K562 (cell line): Measurements from ENCODE around the gene YPEL3. TPM values are rescaled to one million over a fixed set of nuclear protein-coding genes. Genes with fewer than 3 reads are reported as not detected.

Experiments
- CXXC5 ChIP-seq: fragments of 250-450 bp; sonication (Bioruptor Pico); IDR thresholded peaks from 2 replicates; pipeline ENCODE4 v1.8.0; 2022; ENCODE audit warnings: inconsistent platforms, mild to moderate bottlenecking, moderate library complexity
- DNMT1 ChIP-seq: fragments of 450-650 bp; IDR thresholded peaks from 2 replicates; pipeline ENCODE4 v1.6.1; 2016; ENCODE audit warnings: antibody characterized with exemption, mild to moderate bottlenecking
- HDAC1 ChIP-seq, 2 experiments: fragments of 450-650 bp; IDR thresholded peaks; 2 replicates each; pipeline ENCODE4 v1.6.1; 2016 to 2017; ENCODE audit warnings: inconsistent platforms in 1 of 2, mild to moderate bottlenecking in 1 of 2, moderate library complexity in 1 of 2
- KLF13 ChIP-seq: fragments of 450-650 bp; IDR thresholded peaks from 2 replicates; pipeline ENCODE4 v1.6.1; 2016; ENCODE audit warnings: missing genetic modification characterization, low read depth, mild to moderate bottlenecking, missing compliant biosample characterization, moderate library complexity, borderline replicate concordance
- MBD1 ChIP-seq: fragments of 250-450 bp; sonication (Bioruptor Pico); IDR thresholded peaks from 2 replicates; pipeline ENCODE4 v1.8.0; 2022; ENCODE audit warnings: inconsistent platforms
- NFXL1 ChIP-seq: fragments of 450-650 bp; formaldehyde crosslinking; IDR thresholded peaks from 2 replicates; pipeline ENCODE4 v1.4.0; 2021; ENCODE audit warnings: mild to moderate bottlenecking
- NR2C2 ChIP-seq, 2 experiments: fragments of 200-800 bp in 1 of 2; sonication (Bioruptor generic) in 1 of 2; sonication (generic) in 1 of 2; formaldehyde crosslinking in 1 of 2; IDR thresholded peaks; 2 replicates each; pipeline versions ENCODE4 v1.6.1 to v1.8.0; 2016 to 2022; ENCODE audit warnings: mild to moderate bottlenecking in 1 of 2, missing compliant biosample characterization in 1 of 2, missing genetic modification characterization in 1 of 2, missing genetic modification reagents in 1 of 2
- PPARD ChIP-seq: fragments of 250-450 bp; sonication (Bioruptor Pico); IDR thresholded peaks from 2 replicates; pipeline ENCODE4 v1.8.0; 2022; ENCODE audit warnings: inconsistent platforms, mild to moderate bottlenecking, moderate library complexity
- PREB ChIP-seq: sonication (generic); formaldehyde crosslinking; IDR thresholded peaks from 2 replicates; pipeline ENCODE4 v1.8.1; 2023; ENCODE audit warnings: mild to moderate bottlenecking, missing genetic modification reagents
- RBFOX2 ChIP-seq: fragments of 200-400 bp; formaldehyde crosslinking; IDR thresholded peaks from 2 replicates; pipeline ENCODE4 v1.6.1; 2017; ENCODE audit warnings: low read depth, mild to moderate bottlenecking, low read length, moderate library complexity
- RFX7 ChIP-seq: fragments of 250-450 bp; sonication (Bioruptor Pico); IDR thresholded peaks from 2 replicates; pipeline ENCODE4 v1.5.1; 2021; ENCODE audit warnings: mild to moderate bottlenecking
- SFPQ ChIP-seq: fragments of 200-400 bp; formaldehyde crosslinking; IDR thresholded peaks from 2 replicates; pipeline ENCODE4 v1.6.1; 2017; ENCODE audit warnings: mild to moderate bottlenecking, low read depth, low read length, moderate library complexity
- TFAP4 ChIP-seq: sonication (generic); formaldehyde crosslinking; IDR thresholded peaks from 2 replicates; pipeline ENCODE4 v1.8.0; 2022; ENCODE audit warnings: missing genetic modification reagents, mild to moderate bottlenecking, moderate library complexity, borderline replicate concordance
- ZBTB2 ChIP-seq: fragments of 450-650 bp; IDR thresholded peaks from 2 replicates; pipeline ENCODE4 v1.6.1; 2016; ENCODE audit warnings: antibody characterized with exemption
- ZBTB33 ChIP-seq: sonication (generic); formaldehyde crosslinking; IDR thresholded peaks from 2 replicates; pipeline ENCODE4 v1.8.1; 2023; ENCODE audit warnings: mild to moderate bottlenecking, missing genetic modification reagents
- ZNF707 ChIP-seq: fragments of 250-450 bp; sonication (Bioruptor Pico); conservative IDR thresholded peaks from 2 replicates; pipeline ENCODE4 v1.8.0; 2022; ENCODE audit warnings: inconsistent platforms, mild to moderate bottlenecking, moderate library complexity
- ZSCAN29 ChIP-seq: fragments of 450-650 bp; IDR thresholded peaks from 2 replicates; pipeline ENCODE4 v1.6.1; 2017
- polyA plus RNA-seq, 8 experiments: library from polyadenylated mRNA; depleted of rRNA in 4 of 8; stranded (reverse) in 5 of 8; unstranded in 3 of 8; fragments of >200 nt; fragmentation: Nextera tagmentation in 2 of 8; fragmentation: Illumina TruSeq in 1 of 8; extraction: Ambion mirVana in 2 of 8; extraction: Trizol in 1 of 8; gene quantifications; 2 replicates each; pipeline versions ENCODE4 v1.2.1 to v1.2.3, GENCODE V29; 2011 to 2014; ENCODE audit warnings: inconsistent platforms in 1 of 8, missing spikeins in 1 of 8
- total RNA-seq, 7 experiments: library from RNA; depleted of rRNA in 6 of 7; stranded (reverse); fragments of >200 nt in 6 of 7; fragmentation: Illumina TruSeq in 2 of 7; extraction: Trizol in 2 of 7; gene quantifications; 2 replicates each; pipeline versions ENCODE4 v1.2.1 to v1.2.3, GENCODE V29; 2011 to 2021; ENCODE audit warnings: low replicate concordance in 1 of 7

The YPEL3 gene
- total and polyA plus RNA-seq, 9 of the 15 experiments (the other 6 are each of a cell fraction or from before 2014, with no cell fraction given) = 0.41 to 15.0 (median 2.9) TPM

- no peak for TF ChIP-seq CXXC5
- no peak for TF ChIP-seq DNMT1
- TF ChIP-seq ZBTB2 = 0 out of 2 replicates have a peak, but pooled peaks have one; percentile 5
- TF ChIP-seq MBD1 = no peak
- no peak; the same call in 1 of the 2 replicates for TF ChIP-seq TFAP4 (CRISPR knock-in tag)
- peak; percentile 54 for TF ChIP-seq RBFOX2
- TF ChIP-seq ZSCAN29 = no peak
- no peak for TF ChIP-seq NR2C2 (CRISPR knock-in tag; IDR thresholded peaks at IDR 0.05)
- TF ChIP-seq NR2C2 (tag; IDR thresholded peaks at IDR 0.05) = peak; percentile 56
- no peak for TF ChIP-seq SFPQ
- no peak for TF ChIP-seq KLF13 (tag)
- TF ChIP-seq PREB = no peak
- no peak for TF ChIP-seq ZBTB33 (CRISPR knock-in tag)
- TF ChIP-seq ZNF707 (CRISPR knock-in tag) = no peak
- TF ChIP-seq NFXL1 (CRISPR knock-in tag) = no peak
- TF ChIP-seq RFX7 (CRISPR knock-in tag) = no peak
- no peak for TF ChIP-seq HDAC1 (IDR thresholded peaks at IDR 0.05)
- no peak for TF ChIP-seq PPARD (CRISPR knock-in tag)
Observed at GRCh38 chr16:30095166-30096078, 591 bp downstream of the YPEL3 start (continued).
